Measurements from ENCODE around the gene SWT1. TPM values are rescaled to one million over a fixed set of nuclear protein-coding genes. Genes with fewer than 3 reads are reported as not detected.
A peak's percentile ranks its signal among the peaks of the same experiment; 100 is the strongest.

Gene SWT1
- total and polyA plus RNA-seq, 2 of the 13 experiments (the other 11 are each of a cell fraction or from before 2014, with no cell fraction given), result 1.7 to 2.5 TPM

DNA sequence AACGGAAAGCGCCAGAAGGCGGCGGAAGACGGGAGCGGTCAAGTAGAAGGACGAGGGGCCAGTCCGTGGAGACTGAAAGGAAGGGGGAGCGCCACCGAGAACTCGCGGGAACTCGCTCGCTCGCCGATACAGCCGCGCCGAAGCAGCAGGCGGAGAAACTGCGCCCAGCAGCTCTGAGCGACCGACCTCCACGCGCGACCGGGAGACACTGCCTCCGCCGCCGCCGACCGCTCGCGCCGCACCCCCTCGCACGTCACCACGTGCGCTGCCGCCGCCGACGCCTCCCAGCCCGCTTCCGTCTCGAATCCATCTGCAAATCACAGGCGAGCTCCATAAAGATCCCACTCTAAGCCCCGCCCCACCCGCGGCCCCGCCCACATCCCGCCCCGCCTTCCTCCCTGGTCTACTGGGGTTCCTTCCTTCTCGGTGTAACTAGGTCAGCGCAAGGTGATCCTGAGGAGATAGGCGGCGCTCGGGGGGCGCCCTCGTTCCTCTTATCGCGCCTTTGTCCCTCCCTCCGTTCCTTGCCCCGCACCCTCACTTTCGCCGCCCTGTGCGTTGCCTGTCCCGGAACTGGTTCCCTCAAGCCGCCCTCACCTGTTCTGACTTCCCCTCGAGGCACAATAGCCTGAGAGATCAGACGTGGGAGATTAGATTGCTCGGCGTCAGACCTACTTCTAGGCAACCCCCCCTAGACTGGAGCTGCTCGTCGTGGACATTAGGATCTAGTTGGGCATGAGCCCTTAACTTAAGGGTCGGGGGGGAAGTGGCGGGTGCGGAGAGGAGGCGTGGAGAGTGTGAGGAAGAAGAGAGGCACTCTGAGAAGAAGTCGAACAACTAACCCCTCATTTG, 160.3 kb downstream of the SWT1 start, which contains the start of gene IVNS1ABP (continued):
- no peak for TF ChIP-seq MBD4 (IDR thresholded peaks at IDR 0.05; ENCODE audit: borderline replicate concordance, low read length)
- TF ChIP-seq KLF12 (CRISPR knock-in tag; IDR thresholded peaks at IDR 0.05; ENCODE audit: borderline replicate concordance), result 0 out of 2 replicates have a peak, but pooled peaks have one; percentile 41
- TF ChIP-seq, protein P1, sequence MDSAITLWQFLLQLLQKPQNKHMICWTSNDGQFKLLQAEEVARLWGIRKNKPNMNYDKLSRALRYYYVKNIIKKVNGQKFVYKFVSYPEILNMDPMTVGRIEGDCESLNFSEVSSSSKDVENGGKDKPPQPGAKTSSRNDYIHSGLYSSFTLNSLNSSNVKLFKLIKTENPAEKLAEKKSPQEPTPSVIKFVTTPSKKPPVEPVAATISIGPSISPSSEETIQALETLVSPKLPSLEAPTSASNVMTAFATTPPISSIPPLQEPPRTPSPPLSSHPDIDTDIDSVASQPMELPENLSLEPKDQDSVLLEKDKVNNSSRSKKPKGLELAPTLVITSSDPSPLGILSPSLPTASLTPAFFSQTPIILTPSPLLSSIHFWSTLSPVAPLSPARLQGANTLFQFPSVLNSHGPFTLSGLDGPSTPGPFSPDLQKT (CRISPR knock-in tag; IDR thresholded peaks at IDR 0.05; ENCODE audit: borderline replicate concordance), result no peak
- peak; percentile 83 for TF ChIP-seq HDAC1 (CRISPR knock-in tag; IDR thresholded peaks at IDR 0.05)
- TF ChIP-seq ZBTB38 (CRISPR knock-in tag; IDR thresholded peaks at IDR 0.05), result peak; percentile 59; the same call in 1 of the 2 replicates
- TF ChIP-seq BRD4 (CRISPR knock-in tag; IDR thresholded peaks at IDR 0.05), result peak; percentile 48; the same call in 1 of the 2 replicates
- no peak for TF ChIP-seq MAZ (IDR thresholded peaks at IDR 0.05; ENCODE audit: borderline replicate concordance, low read depth, low read length)
- TF ChIP-seq MAZ (CRISPR knock-in tag; IDR thresholded peaks at IDR 0.05; ENCODE audit: low read depth), result peak; percentile 91
- TF ChIP-seq, protein P2, sequence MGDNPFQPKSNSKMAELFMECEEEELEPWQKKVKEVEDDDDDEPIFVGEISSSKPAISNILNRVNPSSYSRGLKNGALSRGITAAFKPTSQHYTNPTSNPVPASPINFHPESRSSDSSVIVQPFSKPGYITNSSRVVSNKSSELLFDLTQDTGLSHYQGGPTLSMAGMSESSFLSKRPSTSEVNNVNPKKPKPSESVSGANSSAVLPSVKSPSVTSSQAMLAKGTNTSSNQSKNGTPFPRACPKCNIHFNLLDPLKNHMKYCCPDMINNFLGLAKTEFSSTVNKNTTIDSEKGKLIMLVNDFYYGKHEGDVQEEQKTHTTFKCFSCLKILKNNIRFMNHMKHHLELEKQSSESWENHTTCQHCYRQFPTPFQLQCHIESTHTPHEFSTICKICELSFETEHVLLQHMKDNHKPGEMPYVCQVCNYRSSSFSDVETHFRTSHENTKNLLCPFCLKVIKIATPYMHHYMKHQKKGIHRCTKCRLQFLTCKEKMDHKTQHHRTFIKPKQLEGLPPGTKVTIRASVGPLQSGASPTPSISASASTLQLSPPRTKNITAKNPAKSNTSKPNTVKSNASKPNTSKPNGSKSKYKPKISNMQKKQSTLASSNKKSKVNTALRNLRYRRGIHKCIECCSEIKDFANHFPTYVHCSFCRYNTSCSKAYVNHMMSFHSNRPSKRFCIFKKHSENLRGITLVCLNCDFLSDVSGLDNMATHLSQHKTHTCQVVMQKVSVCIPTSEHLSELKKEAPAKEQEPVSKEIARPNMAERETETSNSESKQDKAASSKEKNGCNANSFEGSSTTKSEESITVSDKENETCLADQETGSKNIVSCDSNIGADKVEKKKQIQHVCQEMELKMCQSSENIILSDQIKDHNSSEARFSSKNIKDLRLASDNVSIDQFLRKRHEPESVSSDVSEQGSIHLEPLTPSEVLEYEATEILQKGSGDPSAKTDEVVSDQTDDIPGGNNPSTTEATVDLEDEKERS (CRISPR knock-in tag; IDR thresholded peaks at IDR 0.05), result peak; percentile 36; the same call in 1 of the 2 replicates
- no peak for TF ChIP-seq ZNF543 (CRISPR knock-in tag; IDR thresholded peaks at IDR 0.05)
- TF ChIP-seq ATF1 (CRISPR knock-in tag; IDR thresholded peaks at IDR 0.05), result no peak
- TF ChIP-seq ZNF10 (CRISPR knock-in tag; IDR thresholded peaks at IDR 0.05; ENCODE audit: borderline replicate concordance, low read depth), result no peak
- peak; percentile 85 for TF ChIP-seq ERF (CRISPR knock-in tag; IDR thresholded peaks at IDR 0.05)
- no peak for TF ChIP-seq TRIM22 (IDR thresholded peaks at IDR 0.05)
- peak; percentile 66 for TF ChIP-seq NAIF1 (CRISPR knock-in tag; IDR thresholded peaks at IDR 0.05; ENCODE audit: borderline replicate concordance)
- no peak for TF ChIP-seq ZNF850 (CRISPR knock-in tag; conservative IDR thresholded peaks at IDR 0.05)
- TF ChIP-seq, protein P3, sequence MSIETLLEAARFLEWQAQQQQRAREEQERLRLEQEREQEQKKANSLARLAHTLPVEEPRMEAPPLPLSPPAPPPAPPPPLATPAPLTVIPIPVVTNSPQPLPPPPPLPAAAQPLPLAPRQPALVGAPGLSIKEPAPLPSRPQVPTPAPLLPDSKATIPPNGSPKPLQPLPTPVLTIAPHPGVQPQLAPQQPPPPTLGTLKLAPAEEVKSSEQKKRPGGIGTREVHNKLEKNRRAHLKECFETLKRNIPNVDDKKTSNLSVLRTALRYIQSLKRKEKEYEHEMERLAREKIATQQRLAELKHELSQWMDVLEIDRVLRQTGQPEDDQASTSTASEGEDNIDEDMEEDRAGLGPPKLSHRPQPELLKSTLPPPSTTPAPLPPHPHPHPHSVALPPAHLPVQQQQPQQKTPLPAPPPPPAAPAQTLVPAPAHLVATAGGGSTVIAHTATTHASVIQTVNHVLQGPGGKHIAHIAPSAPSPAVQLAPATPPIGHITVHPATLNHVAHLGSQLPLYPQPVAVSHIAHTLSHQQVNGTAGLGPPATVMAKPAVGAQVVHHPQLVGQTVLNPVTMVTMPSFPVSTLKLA (IDR thresholded peaks at IDR 0.05), result peak; percentile 67
- TF ChIP-seq PHF5A (CRISPR knock-in tag; IDR thresholded peaks at IDR 0.05; ENCODE audit: low read depth, unreplicated experiment), result peak; percentile 16
- 0 out of 2 replicates have a peak, but pooled peaks have one; percentile 47 for TF ChIP-seq RNF2 (conservative IDR thresholded peaks at IDR 0.05; ENCODE audit: low read depth)

Data from HepG2 (cell line).